ENCODE measurements around the gene SMR3A. TPM values are rescaled to one million over a fixed set of nuclear protein-coding genes. Genes with fewer than 3 reads are reported as not detected.

The SMR3A gene
- total RNA-seq, 1 donor from 2014 or later = not detected

- Mint-ChIP-seq H3K36me3 (no peaks in the 10 kb centered on the region), H3K27me3 (ENCODE audit: insufficient read depth, low read depth) (peaks cover 5% of the 10 kb centered on the region), H3K9me3 (no peaks in the 10 kb centered on the region), H3K27ac (no peak overlapping the region), H3K4me1 (no peaks in the 10 kb centered on the region), H3K4me3 (no peak overlapping the region)
- Histone ChIP-seq H3K4me3 (no peak overlapping the region), H3K9me3 (ENCODE audit: low read depth) (no peaks in the 10 kb centered on the region), H3F3A (ENCODE audit: low read depth) (no peaks in the 10 kb centered on the region), H3K27ac (no peak overlapping the region), H3K4me1 (peaks cover 5% of the 10 kb centered on the region), H3K9ac (no peak overlapping the region), H4K20me1 (ENCODE audit: low read depth) (no peaks in the 10 kb centered on the region), H3K27me3 (no peaks in the 10 kb centered on the region), H3K4me2 (no peak overlapping the region), H3K79me2 (ENCODE audit: low read depth) (no peaks in the 10 kb centered on the region), H2AFZ (replicated peaks) (no peak overlapping the region), H3K36me3 (no peaks in the 10 kb centered on the region)
- no peak for TF ChIP-seq EZH2phosphoT487 (IDR thresholded peaks at IDR 0.05)
- TF ChIP-seq EZH2 (IDR thresholded peaks at IDR 0.05) = no peak
- TF ChIP-seq CTCF (IDR thresholded peaks at IDR 0.05) = no peak
- no peak for DNase-seq (ENCODE audit: low spot score)
These were observed 31.7 kb downstream of the SMR3A start for GRCh38 chr4:70392057-70392776.

GRCh38 chr4:70397580-70397979 is 37.0 kb downstream of the SMR3A start, which contains the start of gene OPRPN:
OPRPN (plus strand) TSS chr4:70397940; CDS start chr4:70399286, 1,346 bp downstream.
- Histone ChIP-seq H3K9ac (no peak within 1 kb of the TSS), H3K79me2 (ENCODE audit: low read depth) (no peaks in the 10 kb centered on the region), H2AFZ (replicated peaks) (no peak within 1 kb of the TSS), H3F3A (ENCODE audit: low read depth) (no peaks in the 10 kb centered on the region), H3K4me3 (no peak within 1 kb of the TSS), H3K4me1 (peaks cover 5% of the 10 kb centered on the region), H3K27me3 (no peaks in the 10 kb centered on the region), H4K20me1 (ENCODE audit: low read depth) (no peaks in the 10 kb centered on the region), H3K36me3 (no peaks in the 10 kb centered on the region), H3K4me2 (no peak within 1 kb of the TSS), H3K9me3 (ENCODE audit: low read depth) (no peaks in the 10 kb centered on the region), H3K27ac (no peak within 1 kb of the TSS)
- Mint-ChIP-seq H3K27me3 (ENCODE audit: insufficient read depth, low read depth) (no peaks in the 10 kb centered on the region), H3K27ac (no peak within 1 kb of the TSS), H3K4me3 (no peak within 1 kb of the TSS), H3K9me3 (no peaks in the 10 kb centered on the region), H3K36me3 (no peaks in the 10 kb centered on the region), H3K4me1 (no peaks in the 10 kb centered on the region)
- DNase-seq (ENCODE audit: low spot score) = no peak
- no peak for TF ChIP-seq EZH2 (IDR thresholded peaks at IDR 0.05)

- Mint-ChIP-seq H3K9me3 (no peaks in the 10 kb centered on the region), H3K27me3 (ENCODE audit: insufficient read depth, low read depth) (no peaks in the 10 kb centered on the region), H3K4me3 (no peak overlapping the region), H3K36me3 (no peaks in the 10 kb centered on the region), H3K4me1 (no peaks in the 10 kb centered on the region), H3K27ac (no peak overlapping the region)
- no peaks in the 10 kb centered on the region for H3K36me3 ChIP-seq
- H3K9me3 ChIP-seq (ENCODE audit: low read depth) = no peaks in the 10 kb centered on the region
- no peaks in the 10 kb centered on the region for H3F3A ChIP-seq (ENCODE audit: low read depth)
- H3K27ac ChIP-seq = no peak overlapping the region
- peaks cover under 1% of the 10 kb centered on the region for H3K4me1 ChIP-seq
- no peak overlapping the region for H3K4me2 ChIP-seq
- no peak overlapping the region for H3K9ac ChIP-seq
- no peaks in the 10 kb centered on the region for H3K27me3 ChIP-seq
- H4K20me1 ChIP-seq (ENCODE audit: low read depth) = no peaks in the 10 kb centered on the region
- no peaks in the 10 kb centered on the region for H3K79me2 ChIP-seq (ENCODE audit: low read depth)
- H2AFZ ChIP-seq (replicated peaks) = no peak overlapping the region
- no peak for DNase-seq (ENCODE audit: low spot score)
- H3K4me3 ChIP-seq = no peak overlapping the region
- TF ChIP-seq EZH2phosphoT487 (IDR thresholded peaks at IDR 0.05) (no peak), CTCF (IDR thresholded peaks at IDR 0.05) (no peak), EZH2 (IDR thresholded peaks at IDR 0.05) (no peak)
These were observed 38.8 kb downstream of the SMR3A start for GRCh38 chr4:70399319-70399718.

GRCh38 chr4:70402762-70403161 is 42.2 kb downstream of the SMR3A start:
- Mint-ChIP-seq H3K27me3 (ENCODE audit: insufficient read depth, low read depth) (no peaks in the 10 kb centered on the region), H3K4me1 (no peaks in the 10 kb centered on the region), H3K27ac (no peak overlapping the region), H3K9me3 (no peaks in the 10 kb centered on the region), H3K4me3 (no peak overlapping the region), H3K36me3 (no peaks in the 10 kb centered on the region)
- no peaks in the 10 kb centered on the region for H4K20me1 ChIP-seq (ENCODE audit: low read depth)
- H3K9ac ChIP-seq = no peak overlapping the region
- H3K4me3 ChIP-seq = no peak overlapping the region
- TF ChIP-seq EZH2 (IDR thresholded peaks at IDR 0.05) (no peak), EZH2phosphoT487 (IDR thresholded peaks at IDR 0.05) (no peak), CTCF (IDR thresholded peaks at IDR 0.05) (no peak)
- no peak overlapping the region for H3K4me2 ChIP-seq
- H2AFZ ChIP-seq (replicated peaks) = no peak overlapping the region
- H3K79me2 ChIP-seq (ENCODE audit: low read depth) = no peaks in the 10 kb centered on the region
- H3F3A ChIP-seq (ENCODE audit: low read depth) = no peaks in the 10 kb centered on the region
- no peak overlapping the region for H3K27ac ChIP-seq
- DNase-seq (ENCODE audit: low spot score) = no peak
- H3K9me3 ChIP-seq (ENCODE audit: low read depth) = no peaks in the 10 kb centered on the region
- no peaks in the 10 kb centered on the region for H3K27me3 ChIP-seq
- H3K36me3 ChIP-seq = no peaks in the 10 kb centered on the region
- H3K4me1 ChIP-seq = no peaks in the 10 kb centered on the region
